Limb (tissue), 2 donors: Measurements from ENCODE around the gene IL6ST.
"Not testable (repeated sequence)": the region's sequence is repeated elsewhere in the genome, so short reads cannot be mapped to it uniquely, and the experiment has no call there.

Experiments
- DNase-seq, 2 donors: peaks; one replicate each; pipeline ENCODE4 v3.0.0-alpha.2; 2016; ENCODE audit errors: extremely low spot score in 2 of 2

Gene IL6ST

GRCh38 chr5:56004874-56005273, 10.1 kb upstream of the IL6ST start:
- DNase-seq, result no peak

- no peak for DNase-seq
These were observed 8.9 kb upstream of the IL6ST start for GRCh38 chr5:56003679-56004078.

DNA sequence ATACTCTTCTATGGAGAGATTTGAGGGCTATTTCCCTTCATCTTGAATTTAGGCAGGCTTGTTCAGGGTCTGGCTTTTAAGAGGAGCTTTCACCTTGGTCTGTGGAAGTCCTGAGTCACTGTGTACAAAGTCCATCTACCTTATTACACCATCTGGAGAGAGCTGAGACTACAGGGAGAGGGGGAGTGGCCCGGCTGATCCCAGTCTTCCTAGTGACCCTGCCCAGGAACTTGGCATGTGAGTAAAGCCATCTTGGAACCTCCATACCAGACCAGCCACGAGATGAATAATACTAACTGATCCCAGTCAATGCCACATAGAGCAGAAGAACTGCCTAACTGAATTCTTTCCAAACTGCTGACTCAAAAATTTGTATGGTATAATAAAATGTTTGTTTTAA, 8.4 kb upstream of the IL6ST start:
- DNase-seq, result no peak

DNA sequence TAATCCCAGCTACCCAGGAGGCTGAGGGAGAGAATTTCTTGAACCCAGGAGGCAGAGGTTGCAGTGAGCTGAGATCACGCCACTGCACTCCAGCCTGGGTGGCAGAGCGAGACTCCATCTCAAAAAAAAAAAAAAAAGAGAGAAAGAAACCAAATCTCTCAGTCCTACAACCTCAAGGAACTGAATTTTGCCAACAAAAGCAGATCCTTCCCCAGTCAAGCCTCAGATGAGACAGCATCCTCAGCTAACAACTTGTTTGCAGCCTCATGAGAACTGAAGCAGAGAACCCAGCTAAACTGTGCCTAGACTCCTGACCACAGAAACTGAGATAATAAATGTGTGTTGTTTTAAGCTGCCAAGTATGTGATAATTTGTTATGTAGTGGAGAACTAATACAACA, 7.5 kb upstream of the IL6ST start:
- no peak for DNase-seq

GRCh38 chr5:56000221-56000620, 5.5 kb upstream of the IL6ST start:
- DNase-seq, result not testable (repeated sequence)

- DNase-seq, result no peak
These were observed 4.2 kb upstream of the IL6ST start for GRCh38 chr5:55998966-55999365.

- no peak for DNase-seq
These were observed 3.1 kb upstream of the IL6ST start for GRCh38 chr5:55997742-55998351.

GRCh38 chr5:55994998-55995914, 493 bp upstream of the IL6ST start:
- DNase-seq, result peak; percentile 97 to 98

GRCh38 chr5:55993731-55994494, 850 bp downstream of the IL6ST start:
- no peak for DNase-seq

DNA sequence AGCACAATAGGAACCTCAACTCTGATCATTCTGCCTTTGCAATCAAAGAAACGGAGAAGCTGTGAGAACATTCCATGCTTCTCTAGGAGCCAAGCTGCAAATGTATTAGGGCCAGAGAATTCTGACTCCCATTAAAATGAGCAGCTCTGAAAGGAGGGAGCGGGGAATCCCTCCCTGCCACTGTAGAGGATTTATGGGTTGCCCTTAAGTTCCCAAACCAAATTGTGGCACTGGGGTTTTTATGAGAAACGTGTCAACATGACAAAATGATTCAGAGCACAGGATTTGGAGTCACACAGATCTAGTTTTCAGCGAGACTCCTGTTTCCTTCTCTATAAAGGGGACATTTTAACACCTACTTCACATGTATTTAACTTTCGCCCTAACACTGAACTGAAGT, 1.8 kb downstream of the IL6ST start:
- DNase-seq, result no peak

DNA sequence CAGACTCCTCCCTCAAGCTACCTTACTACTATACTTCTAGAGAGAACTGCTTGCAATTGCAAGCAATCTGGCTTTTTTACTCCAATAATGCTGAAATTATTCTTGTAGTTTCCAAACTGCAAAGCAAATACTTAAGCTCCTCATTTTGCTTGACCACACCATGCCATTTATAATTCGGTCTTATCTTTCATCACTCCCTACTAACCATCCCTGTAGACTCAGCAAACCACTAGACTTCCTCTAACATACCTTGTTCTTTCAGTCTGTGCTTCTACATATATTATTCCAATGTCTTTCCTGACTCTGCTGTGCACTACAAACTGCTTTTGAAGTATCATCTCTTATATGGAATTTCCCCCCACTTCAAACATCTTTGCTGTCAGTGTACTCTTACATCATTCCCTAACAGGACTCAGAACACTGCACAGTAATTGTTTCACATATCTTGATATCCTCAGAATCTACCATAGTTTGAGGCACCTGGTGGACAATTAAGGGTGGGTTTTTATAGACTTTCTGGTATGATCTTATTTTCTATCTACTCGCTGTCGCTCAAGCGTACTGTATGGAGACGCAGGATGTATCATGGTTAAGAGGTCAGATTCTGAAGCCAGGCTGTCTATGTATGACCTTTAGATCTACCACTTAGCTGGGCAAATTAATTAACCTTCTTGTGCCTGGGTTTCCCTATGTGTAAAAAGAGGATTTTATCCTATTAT, 2.8 kb downstream of the IL6ST start:
- DNase-seq, result no peak

DNA sequence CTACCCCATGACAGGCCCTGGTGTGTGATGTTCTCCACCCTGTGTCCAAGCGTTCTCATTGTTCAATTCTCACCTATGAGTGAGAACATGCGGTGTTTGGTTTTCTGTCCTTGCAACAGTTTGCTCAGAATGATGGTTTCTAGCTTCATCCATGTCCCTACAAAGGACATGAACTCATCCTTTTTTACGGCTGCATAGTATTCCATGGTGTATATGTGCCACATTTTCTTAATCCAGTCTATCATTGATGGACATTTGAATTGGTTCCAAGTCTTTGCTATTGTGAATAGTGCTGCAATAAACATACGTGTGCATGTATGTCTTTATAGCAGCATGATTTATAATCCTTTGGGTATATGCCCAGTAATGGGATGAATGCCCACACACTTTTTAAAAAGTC, 3.9 kb downstream of the IL6ST start:
- not testable (repeated sequence) for DNase-seq

DNA sequence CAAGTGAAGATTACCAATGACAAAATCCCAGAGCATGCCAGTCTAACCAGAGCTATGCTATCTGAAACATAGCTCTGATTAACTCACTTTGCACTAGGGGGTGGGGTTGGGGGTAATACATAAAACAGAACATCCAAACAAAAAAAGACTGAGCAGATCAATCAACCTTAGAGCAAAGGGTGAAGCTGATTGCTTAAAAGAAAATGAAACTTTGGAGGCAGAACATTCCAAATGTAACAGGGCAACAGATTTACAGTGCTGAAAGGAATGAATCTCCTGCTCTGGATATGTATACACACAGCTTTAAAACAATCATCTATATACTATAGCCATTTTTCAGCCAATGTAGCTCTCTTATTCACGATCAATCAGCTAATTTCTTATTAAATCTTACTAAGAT, 4.9 kb downstream of the IL6ST start:
- no peak for DNase-seq

GRCh38 chr5:55988979-55989638, 5.7 kb downstream of the IL6ST start:
- DNase-seq, result no peak

DNA sequence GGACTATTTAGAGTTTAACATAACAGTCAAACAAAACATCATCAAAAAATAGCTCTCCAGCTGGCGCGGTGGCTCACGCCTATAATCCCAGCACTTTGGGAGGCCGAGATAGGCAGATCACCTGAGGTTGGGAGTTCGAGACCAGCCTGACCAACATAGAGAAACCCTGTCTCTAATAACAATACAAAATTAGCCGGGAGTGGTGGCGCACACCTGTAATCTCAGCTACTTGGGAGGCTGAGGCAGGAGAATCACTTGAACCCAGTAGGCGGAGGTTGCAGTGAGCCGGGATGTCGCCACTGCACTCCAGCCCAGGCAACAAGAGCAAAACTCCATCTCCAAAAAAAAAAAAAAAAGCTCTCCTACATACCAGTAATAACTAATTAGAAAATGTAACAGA, 6.3 kb downstream of the IL6ST start:
- not testable (repeated sequence) for DNase-seq

DNA sequence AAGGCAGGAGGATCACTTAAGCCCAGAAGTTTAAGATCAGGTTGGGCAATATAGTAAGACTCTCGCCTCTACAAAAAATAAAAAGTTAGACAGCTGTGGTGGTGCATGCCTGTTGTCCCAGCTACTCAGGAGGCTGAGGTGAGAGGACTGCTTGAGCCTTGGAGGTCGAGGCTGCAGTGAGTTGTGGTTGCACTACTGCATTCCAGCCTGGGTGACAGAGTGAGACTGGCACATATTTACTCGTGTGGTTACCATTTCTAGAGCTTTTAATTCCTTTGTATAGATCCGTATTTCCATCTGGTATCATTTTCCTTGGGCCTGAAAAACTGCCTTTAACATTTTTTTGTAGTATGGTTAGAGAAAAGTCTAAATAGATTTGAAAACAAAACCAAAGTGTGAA, 7.8 kb downstream of the IL6ST start:
- no peak for DNase-seq

DNA sequence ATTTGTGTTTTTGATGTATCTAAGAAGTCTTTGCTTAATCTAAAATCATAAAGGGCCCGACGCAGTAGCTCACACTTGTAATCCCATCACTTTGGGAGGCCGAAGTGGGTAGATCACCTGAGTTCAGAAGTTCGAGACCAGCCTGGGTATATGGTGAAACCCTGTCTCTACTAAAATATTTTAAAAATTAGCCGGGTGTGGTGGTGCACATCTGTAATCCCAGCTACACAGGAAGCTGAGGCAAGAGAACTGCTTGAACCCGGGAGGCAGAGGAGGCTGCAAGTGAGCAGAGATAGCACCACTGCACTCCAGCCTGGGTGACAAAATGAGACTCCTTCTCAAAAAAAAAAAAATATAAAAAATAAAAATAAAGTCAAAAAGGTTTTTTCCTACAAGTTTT, 9.6 kb downstream of the IL6ST start:
- no peak for DNase-seq

DNA sequence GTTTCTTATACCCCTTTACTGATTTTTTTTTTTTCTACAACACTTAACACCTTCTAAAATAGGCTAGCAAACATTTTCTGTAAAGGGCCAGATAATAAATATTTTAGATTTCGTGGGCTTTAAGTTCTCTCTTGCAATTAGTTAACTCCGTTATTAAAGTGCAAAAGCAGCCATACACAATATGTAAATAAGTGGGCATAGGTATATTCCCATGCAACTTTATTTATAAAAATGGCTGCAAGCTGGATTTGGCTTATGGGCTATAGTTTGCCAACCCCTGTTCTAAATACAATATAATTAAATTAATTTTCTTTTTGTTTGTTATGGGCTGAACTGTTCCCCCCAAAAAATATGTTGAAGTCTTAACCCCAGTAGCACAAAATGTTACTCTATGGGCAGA, 10.8 kb downstream of the IL6ST start:
- no peak for DNase-seq

DNA sequence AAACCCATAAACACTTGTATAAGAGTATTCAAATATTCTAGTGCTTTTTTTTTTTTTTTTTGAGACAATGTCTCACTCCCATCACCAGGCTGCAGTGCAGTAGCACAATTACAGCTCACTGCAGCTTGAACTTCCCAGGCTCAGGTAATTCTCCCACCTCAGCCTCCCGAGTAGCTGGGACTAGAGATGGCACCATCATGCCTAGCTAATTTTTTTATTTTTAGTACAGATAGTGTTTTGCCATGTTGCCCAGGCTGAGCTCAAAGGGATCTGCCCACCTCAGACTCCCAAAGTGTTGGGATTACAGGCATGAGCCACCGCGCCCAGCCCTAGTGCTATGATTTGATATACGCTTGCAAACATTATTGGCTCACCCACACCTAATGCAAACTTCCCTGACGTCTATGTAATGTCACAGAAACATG, 11.8 kb downstream of the IL6ST start:
- DNase-seq, result no peak

GRCh38 chr5:55973296-55973695, 21.5 kb downstream of the IL6ST start:
- DNase-seq, result no peak

DNA sequence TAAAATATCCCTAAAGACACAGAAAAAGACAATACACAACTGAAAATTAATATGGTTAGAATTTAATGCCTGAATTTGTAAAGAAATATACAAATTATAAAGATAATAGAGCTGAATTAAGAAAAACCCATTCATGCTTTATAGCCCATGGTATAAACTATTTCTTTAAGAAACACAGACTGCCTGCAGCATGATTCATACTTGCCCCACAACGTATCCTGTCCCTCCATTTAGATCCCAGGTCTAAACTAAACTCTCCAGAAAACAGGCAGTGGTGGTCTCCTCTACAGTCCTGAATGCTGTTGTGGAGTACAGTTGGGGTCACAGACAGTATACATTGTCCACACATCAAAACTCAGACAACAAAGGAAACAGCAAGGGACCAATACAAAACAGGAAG, 24.8 kb downstream of the IL6ST start:
- no peak for DNase-seq
